H1 (cell line): ENCODE measurements around the gene DLEC1. TPM values are rescaled to one million over a fixed set of nuclear protein-coding genes. Genes with fewer than 3 reads are reported as not detected.

Experiments
- ATF3 ChIP-seq: IDR thresholded peaks from 2 replicates; pipeline ENCODE4 v1.6.1; 2011; ENCODE audit warnings: low read depth, mild to moderate bottlenecking, low read length; ENCODE audit not compliant: insufficient read depth
- BRCA1 ChIP-seq: IDR thresholded peaks from 2 replicates; pipeline ENCODE4 v1.6.1; 2012; ENCODE audit warnings: low read depth, low read length, improper control_type of control experiment
- CEBPB ChIP-seq: IDR thresholded peaks from 2 replicates; pipeline ENCODE4 v1.6.1; 2012; ENCODE audit warnings: low read depth, low read length
- EP300 ChIP-seq, 2 experiments: IDR thresholded peaks; 1 replicate in 1 of 2; 2 replicates in 1 of 2; pipeline ENCODE4 v1.6.1; 2011 to 2012; ENCODE audit warnings: low read depth in 2 of 2, low read length in 2 of 2, mild to moderate bottlenecking in 2 of 2, borderline replicate concordance in 1 of 2, inconsistent platforms in 1 of 2, moderate library complexity in 1 of 2
- GABPA ChIP-seq: IDR thresholded peaks from 2 replicates; pipeline ENCODE4 v1.6.1; 2011; ENCODE audit warnings: mild to moderate bottlenecking, low read length, moderate library complexity, borderline replicate concordance; ENCODE audit not compliant: insufficient read depth
- KDM4A ChIP-seq: IDR thresholded peaks from one replicate; pipeline ENCODE4 v1.7.1; 2012; ENCODE audit warnings: low read depth, mild to moderate bottlenecking, moderate library complexity, low read length, inconsistent platforms; ENCODE audit not compliant: severe bottlenecking
- POLR2AphosphoS5 ChIP-seq: IDR thresholded peaks from 2 replicates; pipeline ENCODE4 v1.6.1; 2011; ENCODE audit warnings: low read depth, low read length
- RFX5 ChIP-seq: IDR thresholded peaks from 2 replicates; pipeline ENCODE4 v1.6.1; 2011; ENCODE audit warnings: low read depth, low read length, improper control_type of control experiment, borderline replicate concordance
- SIRT6 ChIP-seq: IDR thresholded peaks from one replicate; pipeline ENCODE4 v1.7.1; 2012; ENCODE audit warnings: low read length, inconsistent platforms
- TAF1 ChIP-seq: IDR thresholded peaks from 2 replicates; pipeline ENCODE4 v1.6.1; 2011; ENCODE audit warnings: mild to moderate bottlenecking, low read depth, low read length
- TBP ChIP-seq: IDR thresholded peaks from 2 replicates; pipeline ENCODE4 v1.6.1; 2011; ENCODE audit warnings: low read depth, low read length, improper control_type of control experiment
- polyA plus RNA-seq, 7 experiments: library from polyadenylated mRNA; depleted of rRNA in 3 of 7; stranded (reverse) in 5 of 7; unstranded in 2 of 7; fragments of >200 nt in 5 of 7; fragments of 200-250 nt in 2 of 7; gene quantifications; 1 replicate in 5 of 7; 2 replicates in 1 of 7; 4 replicates in 1 of 7; pipeline versions ENCODE4 v1.2.1 to v1.2.3, GENCODE V29; 2011 to 2013; ENCODE audit warnings: missing spikeins in 2 of 7, mixed read lengths in 2 of 7
- total RNA-seq: library from RNA; stranded (reverse); fragmentation: NEBNext Ultra II Directional; extraction: Animal tissue kit (Norgen Biotek cat#: 25700); gene quantifications from 2 replicates; pipeline ENCODE4 v1.2.1, GENCODE V29; 2021

DLEC1 gene
- total and polyA plus RNA-seq, 2 of the 8 experiments (the other 6 are each of a cell fraction or from before 2014, with no cell fraction given), result 0.26 to 0.76 TPM

- peak; percentile 66; the same call in 1 of the 2 replicates for TF ChIP-seq POLR2AphosphoS5
- no peak for TF ChIP-seq ATF3
- TF ChIP-seq TAF1, result 0 out of 2 replicates have a peak, but pooled peaks have one; percentile 41
- TF ChIP-seq GABPA, result no peak
- no peak for TF ChIP-seq CEBPB
- peak; percentile 67; the same call in 1 of the 2 replicates for TF ChIP-seq TBP
- TF ChIP-seq SIRT6, result no peak
- TF ChIP-seq BRCA1, result no peak
- peak; percentile 90 for TF ChIP-seq KDM4A
- TF ChIP-seq EP300 (IDR thresholded peaks at IDR 0.05; ENCODE audit: borderline replicate concordance in 1 of 2, low read depth in 2 of 2, low read length in 2 of 2), result no peak
- no peak for TF ChIP-seq RFX5
These were observed 45.0 kb upstream of the DLEC1 start (continued) for GRCh38 chr3:37993820-37994638.
